ENCODE results near the gene FBRSL1. TPM values are rescaled to one million over a fixed set of nuclear protein-coding genes. Genes with fewer than 3 reads are reported as not detected.

The FBRSL1 gene
- total and polyA plus RNA-seq, 2 donors (not counting 3 experiments of a cell fraction or from before 2014, with no cell fraction given): 19.3 to 79.8 TPM

- no TSS peak for BruUV-seq (replicated peaks)
- Histone ChIP-seq H2AFZ (ENCODE audit: low read depth, low read length) (no peak overlapping the region), H3K9ac (replicated peaks; ENCODE audit: extremely low read depth, insufficient read depth, low read length) (no peak overlapping the region), H3K9me3 (replicated peaks; ENCODE audit: control insufficient read depth, insufficient read depth, low read length) (no peaks in the 10 kb centered on the region), H3K79me2 (ENCODE audit: control insufficient read depth, insufficient read depth, low read length) (no peaks in the 10 kb centered on the region), H3K27ac (ENCODE audit: insufficient read depth, low read depth, low read length) (no peak overlapping the region), H3K4me1 (ENCODE audit: control insufficient read depth, extremely low read depth, insufficient read depth, low read length) (no peaks in the 10 kb centered on the region), H4K20me1 (replicated peaks; ENCODE audit: control insufficient read depth, extremely low read depth, insufficient read depth, low read length) (no peaks in the 10 kb centered on the region), H3K4me2 (ENCODE audit: insufficient read depth, low read length) (no peak overlapping the region), H3K36me3 (ENCODE audit: control insufficient read depth in 2 of 2, extremely low read depth in 1 of 2, insufficient read depth in 2 of 2, low read length in 2 of 2) (no peaks in the 10 kb centered on the region), H3K4me3 (replicated peaks in 1 of 3; ENCODE audit: insufficient read depth in 1 of 3, low read depth in 1 of 3, low read length in 3 of 3) (no peak overlapping the region), H3K27me3 (ENCODE audit: control insufficient read depth in 2 of 2, insufficient read depth in 2 of 2, low read length in 2 of 2) (no peaks in the 10 kb centered on the region), H3K9me1 (replicated peaks; ENCODE audit: control insufficient read depth, extremely low read depth, insufficient read depth, low read length) (no peaks in the 10 kb centered on the region)
- DNase-seq (ENCODE audit: low read depth, low spot score) (no peak), FAIRE-seq (no peak)
- ChIA-PET POLR2A (no interaction called here), CTCF (no interaction called here)
- no peak for TF ChIP-seq GATA2 (IDR thresholded peaks at IDR 0.05; ENCODE audit: insufficient read depth, insufficient read length, low read depth, low read length)
- TF ChIP-seq EZH2 (IDR thresholded peaks at IDR 0.05; ENCODE audit: borderline replicate concordance, low read depth, low read length, severe bottlenecking): no peak
- TF ChIP-seq MAX (IDR thresholded peaks at IDR 0.05; ENCODE audit: insufficient read depth, insufficient read length): no peak
- no peak for TF ChIP-seq CTCF (IDR thresholded peaks at IDR 0.05; ENCODE audit: extremely low read depth in 1 of 2, insufficient read depth in 1 of 2, low read depth in 1 of 2, low read length in 2 of 2)
- TF ChIP-seq POLR2AphosphoS5 (IDR thresholded peaks at IDR 0.05; ENCODE audit: insufficient read depth, low read depth, low read length): no peak
- dilution Hi-C loops (cut with MboI; ENCODE audit: extremely low pct_ligation_motif_present, low sequenced_read_pairs) (no loop called here), intact Hi-C loops (cut with micrococcal nuclease) (no loop called here)
These were observed 50.5 kb downstream of the FBRSL1 start for GRCh38 chr12:132540436-132540835.

- Histone ChIP-seq H3K36me3 (ENCODE audit: control insufficient read depth in 2 of 2, extremely low read depth in 1 of 2, insufficient read depth in 2 of 2, low read length in 2 of 2) (no peaks in the 10 kb centered on the region), H4K20me1 (replicated peaks; ENCODE audit: control insufficient read depth, extremely low read depth, insufficient read depth, low read length) (no peaks in the 10 kb centered on the region), H3K4me1 (ENCODE audit: control insufficient read depth, extremely low read depth, insufficient read depth, low read length) (no peaks in the 10 kb centered on the region), H3K9me3 (replicated peaks; ENCODE audit: control insufficient read depth, insufficient read depth, low read length) (no peaks in the 10 kb centered on the region), H3K4me3 (replicated peaks in 1 of 3; ENCODE audit: insufficient read depth in 1 of 3, low read depth in 1 of 3, low read length in 3 of 3) (no peak overlapping the region), H3K27ac (ENCODE audit: insufficient read depth, low read depth, low read length) (no peak overlapping the region), H3K9me1 (replicated peaks; ENCODE audit: control insufficient read depth, extremely low read depth, insufficient read depth, low read length) (no peaks in the 10 kb centered on the region), H3K9ac (replicated peaks; ENCODE audit: extremely low read depth, insufficient read depth, low read length) (no peak overlapping the region), H3K27me3 (ENCODE audit: control insufficient read depth in 2 of 2, insufficient read depth in 2 of 2, low read length in 2 of 2) (no peaks in the 10 kb centered on the region), H2AFZ (ENCODE audit: low read depth, low read length) (no peak overlapping the region), H3K4me2 (ENCODE audit: insufficient read depth, low read length) (no peak overlapping the region), H3K79me2 (ENCODE audit: control insufficient read depth, insufficient read depth, low read length) (no peaks in the 10 kb centered on the region)
- DNase-seq (ENCODE audit: low read depth, low spot score) (no peak), FAIRE-seq (no peak)
- dilution Hi-C loops (cut with MboI; ENCODE audit: extremely low pct_ligation_motif_present, low sequenced_read_pairs): no loop called here
- intact Hi-C loops (cut with micrococcal nuclease): no loop called here
- TF ChIP-seq MAX (IDR thresholded peaks at IDR 0.05; ENCODE audit: insufficient read depth, insufficient read length) (no peak), EZH2 (IDR thresholded peaks at IDR 0.05; ENCODE audit: borderline replicate concordance, low read depth, low read length, severe bottlenecking) (no peak), MYC (IDR thresholded peaks at IDR 0.05; ENCODE audit: low read depth, low read length) (no peak), FOS (IDR thresholded peaks at IDR 0.05; ENCODE audit: borderline replicate concordance, insufficient read depth, low read length) (no peak), GATA2 (IDR thresholded peaks at IDR 0.05; ENCODE audit: insufficient read depth, insufficient read length, low read depth, low read length) (no peak), CTCF (IDR thresholded peaks at IDR 0.05; ENCODE audit: extremely low read depth in 1 of 2, insufficient read depth in 1 of 2, low read depth in 1 of 2, low read length in 2 of 2) (no peak), POLR2A (IDR thresholded peaks at IDR 0.05; ENCODE audit: low read depth, low read length) (no peak), POLR2AphosphoS5 (IDR thresholded peaks at IDR 0.05; ENCODE audit: insufficient read depth, low read depth, low read length) (no peak), JUN (IDR thresholded peaks at IDR 0.05; ENCODE audit: borderline replicate concordance, insufficient read depth, insufficient read length, low read depth) (no peak)
- ChIA-PET CTCF (no interaction called here), POLR2A (no interaction called here)
- BruUV-seq (replicated peaks): no TSS peak
These were observed 51.2 kb downstream of the FBRSL1 start for GRCh38 chr12:132541200-132541599.
